Measurements from ENCODE around the gene ISLR2.
"Not testable (repeated sequence)": the region's sequence is repeated elsewhere in the genome, so short reads cannot be mapped to it uniquely, and the experiment has no call there.

Gene ISLR2

GRCh38 chr15:74130155-74130848, at the start of gene ISLR2:
Gene ISLR2, plus strand, starts transcription at chr15:74130586. Its CDS starts 2,169 bp downstream, at chr15:74132755.
- no peak for TF ChIP-seq CTCF (IDR thresholded peaks at IDR 0.05; ENCODE audit: borderline replicate concordance, control extremely low read depth, extremely low read depth, insufficient read depth, missing control alignments)
- DNase-seq (ENCODE audit: low spot score) = no peak
- in situ Hi-C loops (cut with MboI; ENCODE audit: low sequenced_read_pairs, unreplicated experiment) = no loop called here

- DNase-seq (ENCODE audit: low spot score); in situ Hi-C loops (cut with MboI; ENCODE audit: low sequenced_read_pairs, unreplicated experiment): not testable (repeated sequence)
These were observed 47.9 kb upstream of the ISLR2 start, which contains the start of gene GOLGA6A for GRCh38 chr15:74082450-74082849. Gene GOLGA6A, minus strand, starts transcription at chr15:74082550. Its CDS starts 41 bp downstream, at chr15:74082509.

- DNase-seq (ENCODE audit: low spot score); in situ Hi-C loops (cut with MboI; ENCODE audit: low sequenced_read_pairs, unreplicated experiment): not testable (repeated sequence)
These were observed 35.8 kb upstream of the ISLR2 start for GRCh38 chr15:74094567-74094966.

GRCh38 chr15:74095610-74096009, 34.8 kb upstream of the ISLR2 start:
- DNase-seq (ENCODE audit: low spot score); in situ Hi-C loops (cut with MboI; ENCODE audit: low sequenced_read_pairs, unreplicated experiment): not testable (repeated sequence)

GRCh38 chr15:74096753-74097474, 33.5 kb upstream of the ISLR2 start:
- in situ Hi-C loops (cut with MboI; ENCODE audit: low sequenced_read_pairs, unreplicated experiment); DNase-seq (ENCODE audit: low spot score): not testable (repeated sequence)

GRCh38 chr15:74099963-74100733, 30.2 kb upstream of the ISLR2 start:
- in situ Hi-C loops (cut with MboI; ENCODE audit: low sequenced_read_pairs, unreplicated experiment) = not testable (repeated sequence)
- DNase-seq (ENCODE audit: low spot score) = peak; percentile 83

- in situ Hi-C loops (cut with MboI; ENCODE audit: low sequenced_read_pairs, unreplicated experiment) = no loop called here
- DNase-seq (ENCODE audit: low spot score) = no peak
- TF ChIP-seq CTCF (IDR thresholded peaks at IDR 0.05; ENCODE audit: borderline replicate concordance, control extremely low read depth, extremely low read depth, insufficient read depth, missing control alignments) = no peak
These were observed 22.3 kb upstream of the ISLR2 start for GRCh38 chr15:74108111-74108510.

GRCh38 chr15:74108611-74109010, 21.8 kb upstream of the ISLR2 start:
- in situ Hi-C loops (cut with MboI; ENCODE audit: low sequenced_read_pairs, unreplicated experiment); DNase-seq (ENCODE audit: low spot score): not testable (repeated sequence)

GRCh38 chr15:74109713-74110112, 20.7 kb upstream of the ISLR2 start:
- in situ Hi-C loops (cut with MboI; ENCODE audit: low sequenced_read_pairs, unreplicated experiment) = no loop called here
- TF ChIP-seq CTCF (IDR thresholded peaks at IDR 0.05; ENCODE audit: borderline replicate concordance, control extremely low read depth, extremely low read depth, insufficient read depth, missing control alignments) = no peak
- no peak for DNase-seq (ENCODE audit: low spot score)
